GM20000 (cell line): Measurements from ENCODE around the gene NTSR2.

ENCODE experiments used
- DNase-seq: peaks from one replicate; pipeline ENCODE4 v3.0.0; 2012; ENCODE audit warnings: low spot score
- CTCF ChIP-seq: IDR thresholded peaks from 2 replicates; pipeline ENCODE4 v1.5.1; 2012; ENCODE audit warnings: mild to moderate bottlenecking, control low read depth; ENCODE audit errors: extremely low read depth, missing control alignments

The NTSR2 gene

DNA sequence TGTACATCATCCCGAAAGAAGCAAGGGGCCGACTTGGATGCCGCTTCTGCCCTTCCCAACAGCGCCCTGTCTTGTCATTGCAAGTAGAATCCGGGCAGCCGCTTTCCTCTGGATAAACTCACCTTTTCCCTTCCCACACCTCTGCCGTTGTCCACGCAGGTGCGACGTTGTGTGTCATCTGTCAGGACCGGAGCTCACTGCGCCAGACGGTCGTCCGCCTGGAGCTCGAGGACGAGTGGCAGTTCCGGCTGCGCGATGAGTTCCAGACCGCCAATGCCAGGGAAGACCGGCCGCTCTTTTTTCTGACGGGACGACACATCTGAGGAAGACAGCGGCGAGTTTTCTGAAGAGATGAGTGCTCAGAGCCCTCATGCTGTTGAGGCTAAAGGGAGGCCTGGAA lies 29.9 kb downstream of the NTSR2 start:
- TF ChIP-seq CTCF = no peak

DNA sequence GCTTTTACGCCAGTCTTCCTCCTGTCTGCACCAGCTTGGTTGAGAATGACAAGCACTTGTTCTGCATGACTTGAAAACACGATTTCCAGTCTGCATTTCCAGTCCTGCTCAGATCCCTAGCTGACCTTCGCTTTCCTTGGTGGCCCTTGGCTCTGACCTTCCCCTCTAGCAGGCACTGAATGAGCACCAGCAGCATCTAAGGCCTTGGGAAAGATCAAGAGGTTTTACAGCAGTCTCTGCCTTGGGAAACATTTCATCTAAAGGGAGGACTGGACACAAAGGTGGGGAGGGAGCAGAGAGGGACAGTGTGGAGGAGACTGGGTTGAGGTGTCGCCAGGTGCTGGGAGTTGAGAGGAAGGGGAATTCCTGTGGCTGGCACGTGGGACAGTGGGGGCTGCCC lies 30.5 kb downstream of the NTSR2 start:
- no peak for DNase-seq
- TF ChIP-seq CTCF = no peak

More for the DNA sequence above, 29.9 kb downstream of the NTSR2 start:
- no peak for DNase-seq

DNA sequence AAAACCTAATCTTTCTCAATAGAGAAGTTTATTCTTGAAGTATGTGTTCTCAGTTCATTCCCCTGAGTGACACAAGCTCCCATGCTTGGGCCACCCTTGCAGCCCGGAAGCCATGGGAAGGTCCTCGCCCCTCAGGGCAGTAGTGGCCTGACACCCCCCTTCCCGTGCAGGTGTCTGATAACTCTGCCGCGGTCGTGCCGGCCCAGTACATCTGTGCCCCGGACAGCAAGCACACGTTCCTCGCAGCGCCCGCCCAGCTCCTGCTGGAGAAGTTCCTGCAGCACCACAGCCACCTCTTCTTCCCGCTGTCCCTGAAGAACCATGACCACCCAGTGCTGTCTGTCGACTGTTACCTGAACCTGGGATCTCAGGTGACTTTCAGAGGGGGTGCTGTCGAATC lies 32.4 kb downstream of the NTSR2 start:
- no peak for TF ChIP-seq CTCF
- no peak for DNase-seq

DNA sequence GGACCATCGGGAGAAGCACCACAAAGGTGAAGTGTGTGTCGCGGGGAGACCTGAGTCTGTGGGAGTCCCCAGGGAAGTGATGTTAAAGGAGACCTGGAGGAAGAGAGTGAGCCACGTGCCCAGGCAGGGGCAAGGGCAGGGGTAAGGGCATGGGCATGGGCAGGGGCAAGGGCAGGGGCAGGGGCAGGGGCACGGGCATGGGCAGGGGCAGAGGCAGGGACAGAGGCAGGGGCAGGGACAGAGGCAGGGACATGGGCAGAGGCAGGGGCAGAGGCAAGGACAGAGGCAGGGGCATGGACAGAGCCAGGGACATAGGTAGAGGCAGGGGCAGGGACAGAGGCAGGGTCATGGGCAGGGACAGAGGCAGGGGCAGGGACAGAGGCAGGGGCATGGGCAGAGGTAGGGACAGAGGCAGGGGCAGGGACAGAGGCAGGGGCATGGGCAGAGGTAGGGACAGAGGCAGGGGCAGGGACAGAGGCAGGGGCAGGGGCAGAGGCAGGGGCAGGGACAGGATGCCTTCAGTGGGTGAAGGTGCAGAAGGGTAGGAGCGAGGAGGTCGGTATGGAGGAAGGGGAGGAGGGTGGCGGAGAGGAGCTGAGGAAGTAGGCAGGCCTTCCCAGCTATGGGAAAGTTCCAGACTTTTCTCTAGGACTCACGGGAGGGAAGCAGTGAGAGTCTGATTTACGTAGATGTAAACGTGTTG lies 33.3 kb downstream of the NTSR2 start:
- TF ChIP-seq CTCF = no peak
- no peak for DNase-seq

DNA sequence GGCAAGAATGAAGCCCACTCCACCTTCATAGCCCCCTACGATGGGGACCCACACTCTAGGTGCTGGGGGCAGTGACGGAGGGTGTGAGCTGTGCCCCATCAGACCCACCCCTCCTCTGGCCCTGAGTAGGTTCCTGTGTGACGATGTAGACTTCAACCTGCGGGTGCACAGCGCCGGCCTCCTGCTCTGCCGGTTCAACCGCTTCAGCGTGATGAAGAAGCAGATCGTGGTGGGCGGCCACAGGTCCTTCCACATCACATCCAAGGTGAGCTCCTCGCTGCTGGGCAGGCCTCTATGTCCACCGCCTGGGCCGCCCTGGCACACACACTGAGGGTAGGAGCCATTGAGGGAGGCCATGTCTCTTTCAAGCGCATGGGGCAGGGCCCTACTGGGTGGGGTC lies 34.9 kb downstream of the NTSR2 start:
- no peak for TF ChIP-seq CTCF
- no peak for DNase-seq

- TF ChIP-seq CTCF = no peak
- DNase-seq = no peak
Observed at GRCh38 chr2:11634584-11634983, 35.4 kb downstream of the NTSR2 start.

DNA sequence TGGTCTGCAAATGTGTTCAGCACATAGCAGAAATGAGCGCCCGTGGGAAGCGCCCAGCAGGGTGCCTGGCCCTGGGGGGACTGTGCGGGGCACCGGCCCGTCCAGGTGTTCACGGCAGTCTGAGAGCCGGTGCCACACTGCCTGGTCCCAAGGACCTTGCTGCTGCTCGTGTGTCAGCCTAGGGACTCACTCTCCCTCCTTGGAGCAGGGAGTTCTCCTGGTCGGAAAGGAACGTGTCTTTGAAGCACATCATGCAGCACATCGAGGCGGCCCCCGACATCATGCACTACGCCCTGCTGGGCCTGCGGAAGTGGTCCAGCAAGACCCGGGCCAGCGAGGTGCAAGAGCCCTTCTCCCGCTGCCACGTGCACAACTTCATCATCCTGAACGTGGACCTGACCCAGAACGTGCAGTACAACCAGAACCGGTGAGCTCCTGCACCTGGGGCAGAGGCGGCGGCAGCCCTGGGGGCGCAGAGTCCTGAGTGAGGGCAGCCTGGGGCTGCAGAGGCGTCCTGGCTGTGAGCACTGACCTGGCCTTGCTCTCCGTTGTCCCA lies 36.0 kb downstream of the NTSR2 start:
- no peak for TF ChIP-seq CTCF
- no peak for DNase-seq
